ENCODE measurements around the gene OPCML.

DNA sequence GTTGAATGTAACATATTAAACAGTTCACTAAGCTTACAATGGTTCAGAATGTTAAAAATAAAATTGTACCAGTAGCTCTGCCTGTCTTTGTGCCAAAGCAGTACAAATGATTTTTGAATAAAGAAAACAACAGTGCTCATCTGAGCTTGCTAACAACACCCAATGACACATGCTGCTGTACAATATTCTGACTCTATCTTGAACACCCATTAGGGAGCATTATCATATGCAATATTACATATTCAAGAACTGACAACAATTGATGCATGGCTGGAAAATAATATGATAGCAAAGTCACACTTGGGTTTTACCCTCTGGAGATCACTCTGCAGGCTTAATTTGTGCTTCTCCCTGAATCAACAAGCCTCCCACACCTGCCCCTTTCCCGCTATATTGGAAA lies 953.7 kb downstream of the OPCML start:
- TF ChIP-seq POLR2AphosphoS5 (IDR thresholded peaks at IDR 0.05) (no peak), EP300 (IDR thresholded peaks at IDR 0.05) (no peak)
- TF ChIP-seq, protein P1, sequence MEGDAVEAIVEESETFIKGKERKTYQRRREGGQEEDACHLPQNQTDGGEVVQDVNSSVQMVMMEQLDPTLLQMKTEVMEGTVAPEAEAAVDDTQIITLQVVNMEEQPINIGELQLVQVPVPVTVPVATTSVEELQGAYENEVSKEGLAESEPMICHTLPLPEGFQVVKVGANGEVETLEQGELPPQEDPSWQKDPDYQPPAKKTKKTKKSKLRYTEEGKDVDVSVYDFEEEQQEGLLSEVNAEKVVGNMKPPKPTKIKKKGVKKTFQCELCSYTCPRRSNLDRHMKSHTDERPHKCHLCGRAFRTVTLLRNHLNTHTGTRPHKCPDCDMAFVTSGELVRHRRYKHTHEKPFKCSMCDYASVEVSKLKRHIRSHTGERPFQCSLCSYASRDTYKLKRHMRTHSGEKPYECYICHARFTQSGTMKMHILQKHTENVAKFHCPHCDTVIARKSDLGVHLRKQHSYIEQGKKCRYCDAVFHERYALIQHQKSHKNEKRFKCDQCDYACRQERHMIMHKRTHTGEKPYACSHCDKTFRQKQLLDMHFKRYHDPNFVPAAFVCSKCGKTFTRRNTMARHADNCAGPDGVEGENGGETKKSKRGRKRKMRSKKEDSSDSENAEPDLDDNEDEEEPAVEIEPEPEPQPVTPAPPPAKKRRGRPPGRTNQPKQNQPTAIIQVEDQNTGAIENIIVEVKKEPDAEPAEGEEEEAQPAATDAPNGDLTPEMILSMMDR (IDR thresholded peaks at IDR 0.05): no peak

All from esophagus muscularis mucosa (tissue), 4 donors.